Forelimb muscle (tissue), 1 donor: ENCODE data around the gene ASF1A. TPM values are rescaled to one million over a fixed set of nuclear protein-coding genes. Genes with fewer than 3 reads are reported as not detected.

Source experiments
- polyA plus RNA-seq: library from polyadenylated mRNA; unstranded; fragments of 120-200 nt; gene quantifications from one replicate; pipeline ENCODE4 v1.2.1, GENCODE V29; 2013; ENCODE audit not compliant: insufficient read length

Gene ASF1A
- polyA plus RNA-seq, 1 donor: 16.4 TPM

Other genes with a start within 250 kb of the ASF1A start
- 23.7 TPM for gene CEP85L, start 242.6 kb upstream of the ASF1A start, polyA plus RNA-seq
- 13.1 TPM for gene MCM9, start 41.0 kb downstream of the ASF1A start, polyA plus RNA-seq
- gene FAM184A, start 184.5 kb downstream of the ASF1A start, polyA plus RNA-seq: 13.0 TPM